HG03045 (cell line): ENCODE measurements around the gene MRPS27.

Source experiments
- ATAC-seq: cut with Tn5 transposase; IDR thresholded peaks from one replicate; pipeline ENCODE4 v1.9.1; 2021; ENCODE audit warnings: mild to moderate bottlenecking, moderate library complexity; ENCODE audit not compliant: unreplicated experiment

The MRPS27 gene

GRCh38 chr5:72292411-72292810 lies 27.6 kb downstream of the MRPS27 start:
- ATAC-seq = no peak

- no peak for ATAC-seq
Observed at GRCh38 chr5:72291601-72292000, 28.4 kb downstream of the MRPS27 start.

- ATAC-seq = no peak
Observed at GRCh38 chr5:72290356-72291133, 29.5 kb downstream of the MRPS27 start.

- ATAC-seq = no peak
Observed at GRCh38 chr5:72288924-72289323, 31.1 kb downstream of the MRPS27 start.

GRCh38 chr5:72286798-72287197 lies 33.2 kb downstream of the MRPS27 start:
- ATAC-seq = no peak

- no peak for ATAC-seq
Observed at GRCh38 chr5:72285424-72285821, 34.6 kb downstream of the MRPS27 start.

- ATAC-seq = no peak
Observed at GRCh38 chr5:72284559-72285423, 35.2 kb downstream of the MRPS27 start.

- no peak for ATAC-seq
Observed at GRCh38 chr5:72283358-72283757, 36.7 kb downstream of the MRPS27 start.

- no peak for ATAC-seq
Observed at GRCh38 chr5:72282878-72283277, 37.2 kb downstream of the MRPS27 start.

- ATAC-seq = no peak
Observed at GRCh38 chr5:72281764-72282499, 38.1 kb downstream of the MRPS27 start.

GRCh38 chr5:72281430-72281763 lies 38.6 kb downstream of the MRPS27 start:
- ATAC-seq = no peak

- no peak for ATAC-seq
Observed at GRCh38 chr5:72280581-72281069, 39.4 kb downstream of the MRPS27 start.

GRCh38 chr5:72276219-72276752 lies 43.8 kb downstream of the MRPS27 start:
- no peak for ATAC-seq

GRCh38 chr5:72273547-72273946 lies 46.5 kb downstream of the MRPS27 start:
- no peak for ATAC-seq

GRCh38 chr5:72272398-72272797 lies 47.6 kb downstream of the MRPS27 start:
- ATAC-seq = no peak

GRCh38 chr5:72271702-72272101 lies 48.3 kb downstream of the MRPS27 start:
- ATAC-seq = no peak

GRCh38 chr5:72270037-72270436 lies 50.0 kb downstream of the MRPS27 start:
- ATAC-seq = no peak

- ATAC-seq = no peak
Observed at GRCh38 chr5:72269411-72269780, 50.6 kb downstream of the MRPS27 start.

GRCh38 chr5:72268753-72269410 lies 51.2 kb downstream of the MRPS27 start:
- ATAC-seq = no peak

GRCh38 chr5:72268260-72268659 lies 51.8 kb downstream of the MRPS27 start:
- no peak for ATAC-seq

GRCh38 chr5:72267685-72268084 lies 52.4 kb downstream of the MRPS27 start:
- ATAC-seq = no peak
